ENCODE data around the gene SRP68. TPM values are rescaled to one million over a fixed set of nuclear protein-coding genes. Genes with fewer than 3 reads are reported as not detected.

The SRP68 gene
- polyA plus RNA-seq, 1 of the 3 experiments (the other 2 are of a cell fraction): 76.8 TPM

GRCh38 chr17:76106703-76107102 lies 34.4 kb upstream of the SRP68 start:
- Histone ChIP-seq H3K36me3 (replicated peaks in 1 of 2; ENCODE audit: control insufficient read depth in 1 of 2, insufficient read depth in 2 of 2, low read length in 1 of 2) (peaks cover 3 to 11% of the 10 kb centered on the region in 2 experiments), H3K4me3 (ENCODE audit: low read depth in 2 of 2, low read length in 1 of 2) (no peak overlapping the region), H3K4me1 (ENCODE audit: control insufficient read depth in 1 of 2, insufficient read depth in 2 of 2, low read depth in 1 of 2, low read length in 1 of 2) (peaks cover 3 to 15% of the 10 kb centered on the region in 2 experiments; a peak in 2 of 4 replicates), H2AFZ (ENCODE audit: low read depth) (0 out of 2 replicates have a peak overlapping the region, but pooled peaks have one; percentile 61), H3K27me3 (ENCODE audit: insufficient read depth) (no peaks in the 10 kb centered on the region; the same call in 1 of the 2 replicates), H3K27ac (ENCODE audit: low read depth in 2 of 2, low read length in 1 of 2) (no peak overlapping the region), H3K9me2 (no peaks in the 10 kb centered on the region), H3F3A (replicated peaks; ENCODE audit: insufficient read depth) (peaks cover 12% of the 10 kb centered on the region), H4K20me1 (ENCODE audit: insufficient read depth) (no peaks in the 10 kb centered on the region), H3K9me3 (no peaks in the 10 kb centered on the region), H3K4me2 (no peak overlapping the region), H3K9ac (no peak overlapping the region), H3K79me2 (ENCODE audit: insufficient read depth) (peaks cover 19% of the 10 kb centered on the region)
- no peak for DNase-seq
- no peak for TF ChIP-seq NRF1 (IDR thresholded peaks at IDR 0.05; ENCODE audit: low read depth, low read length)
- TF ChIP-seq ELF1 (IDR thresholded peaks at IDR 0.05): no peak
- no peak for TF ChIP-seq MEF2A (IDR thresholded peaks at IDR 0.05; ENCODE audit: borderline replicate concordance, low read depth)
- TF ChIP-seq TAF1 (IDR thresholded peaks at IDR 0.05; ENCODE audit: borderline replicate concordance, low read depth, low read length): no peak
- no peak for TF ChIP-seq MXI1 (IDR thresholded peaks at IDR 0.05; ENCODE audit: low read depth, low read length)
- ChIA-PET CTCF (interaction anchor here (0.5 to 7.3 kb wide), 14 partner anchors 12 to 192 kb away, joined by 3 to 53 read pairs (median 3); no protein-coding TSS in a partner anchor), POLR2A (interaction anchor here (0.7 to 1.0 kb wide), 2 partner anchors 10 to 164 kb away, joined by 3 read pairs; no protein-coding TSS in a partner anchor)
- WGBS (ENCODE audit: low lambda C conversion rate): 75% methylated on average over 3 of the region's 3 CpGs

GRCh38 chr17:76104896-76105231 lies 32.5 kb upstream of the SRP68 start:
- H3K4me2 ChIP-seq: no peak overlapping the region
- H3K27me3 ChIP-seq (ENCODE audit: insufficient read depth): no peaks in the 10 kb centered on the region; the same call in 1 of the 2 replicates
- no peaks in the 10 kb centered on the region for H4K20me1 ChIP-seq (ENCODE audit: insufficient read depth)
- no peak overlapping the region for H3K9ac ChIP-seq
- H3K36me3 ChIP-seq (replicated peaks in 1 of 2; ENCODE audit: control insufficient read depth in 1 of 2, insufficient read depth in 2 of 2, low read length in 1 of 2): peaks cover 15 to 28% of the 10 kb centered on the region in 2 experiments
- no peak for DNase-seq
- peaks cover 12% of the 10 kb centered on the region for H3F3A ChIP-seq (replicated peaks; ENCODE audit: insufficient read depth)
- ChIA-PET POLR2A (interaction anchor here (1.0 to 1.6 kb wide), 3 partner anchors 12 to 78 kb away, joined by 3 to 7 read pairs (median 3); no protein-coding TSS in a partner anchor), CTCF (interaction anchor here (1.0 to 7.3 kb wide), 7 partner anchors 15 to 293 kb away, joined by 3 to 53 read pairs (median 4); no protein-coding TSS in a partner anchor)
- H3K9me2 ChIP-seq: no peaks in the 10 kb centered on the region
- H3K9me3 ChIP-seq: no peaks in the 10 kb centered on the region
- H3K4me3 ChIP-seq (ENCODE audit: low read depth in 2 of 2, low read length in 1 of 2): no peak overlapping the region
- no peak overlapping the region for H2AFZ ChIP-seq (ENCODE audit: low read depth)
- H3K79me2 ChIP-seq (ENCODE audit: insufficient read depth): peaks cover 27% of the 10 kb centered on the region
- 80% methylated on average over 5 of the region's 5 CpGs for WGBS (ENCODE audit: low lambda C conversion rate)
- peaks cover 3 to 15% of the 10 kb centered on the region in 2 experiments; a peak in 2 of 4 replicates for H3K4me1 ChIP-seq (ENCODE audit: control insufficient read depth in 1 of 2, insufficient read depth in 2 of 2, low read depth in 1 of 2, low read length in 1 of 2)
- H3K27ac ChIP-seq (ENCODE audit: low read depth in 2 of 2, low read length in 1 of 2): no peak overlapping the region
- no peak for TF ChIP-seq NRF1 (IDR thresholded peaks at IDR 0.05; ENCODE audit: low read depth, low read length)
- no peak for TF ChIP-seq USF2 (IDR thresholded peaks at IDR 0.05; ENCODE audit: borderline replicate concordance, low read depth, low read length)
- no peak for TF ChIP-seq RFX5 (IDR thresholded peaks at IDR 0.05; ENCODE audit: low read length)
- no peak for TF ChIP-seq ELF1 (IDR thresholded peaks at IDR 0.05)
- TF ChIP-seq POLR2AphosphoS5 (IDR thresholded peaks at IDR 0.05; ENCODE audit: low read depth, low read length): no peak
- no peak for TF ChIP-seq NFIC (IDR thresholded peaks at IDR 0.05; ENCODE audit: borderline replicate concordance)
- TF ChIP-seq CTCF (IDR thresholded peaks at IDR 0.05): no peak
- no peak for TF ChIP-seq TCF12 (IDR thresholded peaks at IDR 0.05)
- TF ChIP-seq MAX (IDR thresholded peaks at IDR 0.05; ENCODE audit: low read depth): no peak
- no peak for TF ChIP-seq SIN3A (IDR thresholded peaks at IDR 0.05; ENCODE audit: borderline replicate concordance, low read depth, low read length)
- TF ChIP-seq EZH2phosphoT487 (IDR thresholded peaks at IDR 0.05; ENCODE audit: borderline replicate concordance, low read depth): no peak
- TF ChIP-seq GATA2 (CRISPR knock-in tag; IDR thresholded peaks at IDR 0.05): no peak
- no peak for TF ChIP-seq REST (IDR thresholded peaks at IDR 0.05; ENCODE audit: low read depth, low read length)
- no peak for TF ChIP-seq FOSL2 (IDR thresholded peaks at IDR 0.05; ENCODE audit: borderline replicate concordance, low read depth)
- TF ChIP-seq ZBTB33 (IDR thresholded peaks at IDR 0.05; ENCODE audit: borderline replicate concordance, low read depth): no peak
- no peak for TF ChIP-seq RAD21 (IDR thresholded peaks at IDR 0.05; ENCODE audit: low read length)
- TF ChIP-seq TAF1 (IDR thresholded peaks at IDR 0.05; ENCODE audit: borderline replicate concordance, low read depth, low read length): no peak
